Adrenal gland (tissue), 12 donors: ENCODE measurements around the gene MGAT1. TPM values are rescaled to one million over a fixed set of nuclear protein-coding genes. Genes with fewer than 3 reads are reported as not detected.

Experiments
- DNase-seq, 7 donors: peaks; one replicate each; pipeline ENCODE4 v3.0.0-alpha.2; 2019 to 2020
- H3K27ac ChIP-seq, 5 donors: fragments of 200-600 bp; sonication (generic) in 4 of 5; 1 replicate in 3 of 5; 2 replicates in 2 of 5; pipeline versions ENCODE4 v1.5.1 to v1.8.0; 2016 to 2020; ENCODE audit warnings: mild to moderate bottlenecking in 1 of 5
- H3K27me3 ChIP-seq: fragments of 200-600 bp; 2 replicates; pipeline ENCODE4 v1.8.0; 2021
- H3K36me3 ChIP-seq, 2 donors: fragments of 200-600 bp; replicated peaks in 1 of 2; 1 replicate in 1 of 2; 2 replicates in 1 of 2; pipeline versions ENCODE4 v1.5.1 to v1.8.0; 2018 to 2022
- H3K4me1 ChIP-seq, 2 donors: fragments of 200-600 bp; replicated peaks in 1 of 2; 1 replicate in 1 of 2; 2 replicates in 1 of 2; pipeline versions ENCODE4 v1.5.1 to v1.8.0; 2018 to 2021
- H3K4me3 ChIP-seq, 4 donors: fragments of 200-600 bp; sonication (generic) in 3 of 4; one replicate each; pipeline ENCODE4 v1.5.1; 2016 to 2018
- H3K9me3 ChIP-seq, 3 donors: fragments of 200-600 bp; sonication (generic) in 1 of 3; replicated peaks in 1 of 3; 1 replicate in 2 of 3; 2 replicates in 1 of 3; pipeline versions ENCODE4 v1.5.1 to v1.8.0; 2016 to 2021
- CTCF ChIP-seq, 6 experiments: fragments of 450-650 bp in 4 of 6; fragments of 200-600 bp in 2 of 6; sonication (generic) in 1 of 6; IDR thresholded peaks; 1 replicate in 5 of 6; 2 replicates in 1 of 6; pipeline versions ENCODE4 v1.5.1 to v1.8.0; 2016 to 2021; ENCODE audit warnings: antibody characterized with exemption in 6 of 6, mild to moderate bottlenecking in 2 of 6, moderate library complexity in 1 of 6
- POLR2A ChIP-seq, 2 donors: fragments of 450-650 bp; IDR thresholded peaks; one replicate each; pipeline ENCODE4 v1.6.1; 2017; ENCODE audit warnings: antibody characterized with exemption in 2 of 2, mild to moderate bottlenecking in 2 of 2, moderate library complexity in 1 of 2
- WGBS, 4 donors: extraction: QIAGEN DNeasy Blood & Tissue Kit in 2 of 4; methylation state at CpG; one replicate each; pipeline versions ENCODE4 v1.1.5 to v1.1.7; 2013 to 2017; 5-methylcytosine and 5-hydroxymethylcytosine counted together
- intact Hi-C, 2 donors: fragments of 100-400 bp; cut with DNase I; formaldehyde crosslinking; loops; one replicate each; pipeline versions ENCODE4 v1.14.1 to v1.15.0; 2022 to 2023
- polyA plus RNA-seq, 3 donors: library from polyadenylated mRNA; stranded (reverse); fragments of 200-250 nt in 2 of 3; fragments of 350-450 nt in 1 of 3; fragmentation: Illumina TruSeq in 1 of 3; extraction: RNeasy Lipid Tissue Mini Kit (QIAGEN cat#74804) in 1 of 3; gene quantifications; one replicate each; pipeline ENCODE4 v1.2.3, GENCODE V29; 2013 to 2014
- total RNA-seq, 9 donors: library from RNA; depleted of rRNA in 4 of 9; stranded (reverse); fragments of >200 nt in 4 of 9; fragments of 120-200 nt in 1 of 9; fragmentation: NEBNext Ultra II Directional in 1 of 9; extraction: Animal tissue kit (Norgen Biotek cat#: 25700) in 1 of 9; gene quantifications; one replicate each; pipeline versions ENCODE4 v1.1.0 to v1.2.4, GENCODE V29; 2013 to 2023
- donor health status: healthy with polysubstance abuse.
- donor health status: Bipolar disorder and iron deficiency.
- donor health status: DM: yes; HTN: yes; CAD: no.
- donor health status: DM: no; HTN: no; CAD: no.
- donor health status: DM: no; HTN: no; CAD: no.
- donor health status: DM: yes; HTN: yes; CAD: no.

MGAT1 gene
- total and polyA plus RNA-seq, 12 donors = 46.8 to 224 (median 140) TPM

GRCh38 chr5:180797256-180798192 is 5.1 kb downstream of the MGAT1 start:
- WGBS, 4 donors = 66 to 77% (median 71%) methylated on average over 9 to 10 of the region's 10 CpGs
- Histone ChIP-seq H3K4me1 (peaks cover 36 to 65% of the 10 kb centered on the region in 2 donors), H3K9me3 (no peaks in the 10 kb centered on the region), H3K27ac (no peak overlapping the region), H3K27me3 (no peaks in the 10 kb centered on the region), H3K4me3 (no peak overlapping the region), H3K36me3 (peaks cover 0 to 9% of the 10 kb centered on the region in 2 donors)
- DNase-seq = peak in 1 of 7 donors; percentile 22
- intact Hi-C loops = no loop called here
- TF ChIP-seq POLR2A (IDR thresholded peaks at IDR 0.05) = no peak

GRCh38 chr5:180795771-180796313 is 6.8 kb downstream of the MGAT1 start:
- intact Hi-C loops = no loop called here
- Histone ChIP-seq H3K4me1 (peaks cover 27 to 54% of the 10 kb centered on the region in 2 donors), H3K27me3 (no peaks in the 10 kb centered on the region), H3K9me3 (no peaks in the 10 kb centered on the region), H3K27ac (no peak overlapping the region), H3K4me3 (no peak overlapping the region), H3K36me3 (peaks cover 0 to 26% of the 10 kb centered on the region in 2 donors)
- TF ChIP-seq POLR2A (IDR thresholded peaks at IDR 0.05) = no peak
- no peak for TF ChIP-seq CTCF (IDR thresholded peaks at IDR 0.05)
- DNase-seq = no peak
- 60 to 82% (median 64%) methylated on average over 4 of the region's 4 CpGs for WGBS, 4 donors

- intact Hi-C loops = no loop called here
- Histone ChIP-seq H3K27me3 (no peaks in the 10 kb centered on the region), H3K9me3 (no peaks in the 10 kb centered on the region), H3K36me3 (peaks cover 0 to 36% of the 10 kb centered on the region in 2 donors), H3K27ac (no peak overlapping the region), H3K4me1 (peaks cover 20 to 30% of the 10 kb centered on the region in 2 donors), H3K4me3 (no peak overlapping the region)
- 76 to 86% (median 80%) methylated on average over 3 to 7 of the region's 7 CpGs for WGBS, 4 donors
- TF ChIP-seq CTCF (IDR thresholded peaks at IDR 0.05) (no peak), POLR2A (IDR thresholded peaks at IDR 0.05) (no peak)
- no peak for DNase-seq
Observed at GRCh38 chr5:180792965-180793287, 9.7 kb downstream of the MGAT1 start.

GRCh38 chr5:180792287-180792964 is 10.2 kb downstream of the MGAT1 start:
- Histone ChIP-seq H3K9me3 (no peaks in the 10 kb centered on the region), H3K4me3 (no peak overlapping the region), H3K4me1 (peaks cover 15 to 30% of the 10 kb centered on the region in 2 donors), H3K36me3 (peaks cover 0 to 36% of the 10 kb centered on the region in 2 donors), H3K27ac (no peak overlapping the region), H3K27me3 (no peaks in the 10 kb centered on the region)
- no peak for DNase-seq
- intact Hi-C loops = no loop called here
- TF ChIP-seq CTCF (IDR thresholded peaks at IDR 0.05) = no peak
- no peak for TF ChIP-seq POLR2A (IDR thresholded peaks at IDR 0.05)
- 86 to 98% (median 93%) methylated on average over 10 to 60 of the region's 60 CpGs for WGBS, 4 donors
